PC-9 (cell line): ENCODE measurements around the gene SLC4A4.

ENCODE experiments used
- CTCF ChIP-seq: fragments of 200-600 bp; sonication (generic); conservative IDR thresholded peaks from 2 replicates; pipeline ENCODE4 v1.6.1; 2017; ENCODE audit warnings: mixed run types, antibody characterized with exemption, mild to moderate bottlenecking, moderate library complexity
- EZH2 ChIP-seq: fragments of 200-600 bp; sonication (generic); IDR thresholded peaks from 2 replicates; pipeline ENCODE4 v1.8.0; 2017; ENCODE audit warnings: antibody characterized with exemption, low read depth

- TF ChIP-seq CTCF (no peak), EZH2 (no peak)
These were observed 43.5 kb downstream of the SLC4A4 start for GRCh38 chr4:71382125-71382899.
